PC-3 (cell line): ENCODE measurements around the gene HACD3.

Experiments used
- EZH2 ChIP-seq: fragments of 300-600 bp; sonication (generic); IDR thresholded peaks from one replicate; pipeline ENCODE4 v1.6.1; 2017; ENCODE audit warnings: antibody characterized with exemption, mild to moderate bottlenecking, low read length; ENCODE audit not compliant: unreplicated experiment
- EZH2phosphoT487 ChIP-seq: fragments of 300-600 bp; sonication (generic); IDR thresholded peaks from 2 replicates; pipeline ENCODE4 v1.6.1; 2018; ENCODE audit warnings: mild to moderate bottlenecking, antibody characterized with exemption, low read length, borderline replicate concordance
- TF ChIP-seq, protein P1 (sequence below): fragments of 300-600 bp; sonication (generic); conservative IDR thresholded peaks from 2 replicates; pipeline ENCODE4 v1.5.1; 2017; ENCODE audit warnings: antibody characterized with exemption, low read depth, mild to moderate bottlenecking, low read length

DNA sequence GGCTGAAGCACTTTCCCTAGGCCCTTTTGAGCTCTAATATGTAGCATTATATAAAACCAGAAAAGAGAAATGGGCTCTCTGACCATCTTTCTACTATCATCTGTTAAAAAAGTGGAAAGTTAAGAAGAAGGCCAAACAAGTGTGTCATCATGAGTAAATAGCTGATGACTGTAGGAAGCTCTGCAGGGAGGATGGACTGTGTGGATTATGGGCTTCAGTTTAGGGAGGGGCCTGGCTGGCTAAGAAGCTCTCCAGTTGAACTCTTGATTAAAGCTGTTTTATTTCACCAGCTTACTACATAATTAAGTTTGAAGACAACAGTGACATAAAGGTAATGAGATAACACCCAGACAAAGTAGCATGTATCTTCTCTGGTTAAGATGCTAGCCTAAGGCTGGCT, 50.0 kb downstream of the HACD3 start:
- TF ChIP-seq, protein P1, sequence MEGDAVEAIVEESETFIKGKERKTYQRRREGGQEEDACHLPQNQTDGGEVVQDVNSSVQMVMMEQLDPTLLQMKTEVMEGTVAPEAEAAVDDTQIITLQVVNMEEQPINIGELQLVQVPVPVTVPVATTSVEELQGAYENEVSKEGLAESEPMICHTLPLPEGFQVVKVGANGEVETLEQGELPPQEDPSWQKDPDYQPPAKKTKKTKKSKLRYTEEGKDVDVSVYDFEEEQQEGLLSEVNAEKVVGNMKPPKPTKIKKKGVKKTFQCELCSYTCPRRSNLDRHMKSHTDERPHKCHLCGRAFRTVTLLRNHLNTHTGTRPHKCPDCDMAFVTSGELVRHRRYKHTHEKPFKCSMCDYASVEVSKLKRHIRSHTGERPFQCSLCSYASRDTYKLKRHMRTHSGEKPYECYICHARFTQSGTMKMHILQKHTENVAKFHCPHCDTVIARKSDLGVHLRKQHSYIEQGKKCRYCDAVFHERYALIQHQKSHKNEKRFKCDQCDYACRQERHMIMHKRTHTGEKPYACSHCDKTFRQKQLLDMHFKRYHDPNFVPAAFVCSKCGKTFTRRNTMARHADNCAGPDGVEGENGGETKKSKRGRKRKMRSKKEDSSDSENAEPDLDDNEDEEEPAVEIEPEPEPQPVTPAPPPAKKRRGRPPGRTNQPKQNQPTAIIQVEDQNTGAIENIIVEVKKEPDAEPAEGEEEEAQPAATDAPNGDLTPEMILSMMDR, result no peak
- TF ChIP-seq EZH2 (no peak), EZH2phosphoT487 (no peak)
